OCI-LY1 (cell line): Measurements from ENCODE around the gene ANO3.
"Not testable (repeated sequence)": the region's sequence is repeated elsewhere in the genome, so short reads cannot be mapped to it uniquely, and the experiment has no call there.

Experiments used
- H2AFZ ChIP-seq: fragments of 200-600 bp; sonication (generic), shearing (Covaris generic); 2 replicates; pipeline ENCODE4 v1.6.0; 2014; ENCODE audit warnings: antibody characterized with exemption, mild to moderate bottlenecking, low read length
- H3F3A ChIP-seq: fragments of 200-600 bp; sonication (generic), shearing (Covaris generic); 2 replicates; pipeline ENCODE4 v1.6.0; 2014; ENCODE audit warnings: mild to moderate bottlenecking, antibody characterized with exemption, low read length, moderate library complexity; ENCODE audit not compliant: insufficient read depth
- H3K27ac ChIP-seq: fragments of 200-600 bp; sonication (generic); 2 replicates; pipeline ENCODE4 v1.5.1; 2014; ENCODE audit warnings: low read length, mixed run types, mild to moderate bottlenecking, low read depth; ENCODE audit not compliant: poor library complexity, severe bottlenecking
- H3K27me3 ChIP-seq: fragments of 200-600 bp; sonication (generic); 2 replicates; pipeline ENCODE4 v1.6.0; 2014; ENCODE audit warnings: antibody characterized with exemption, mild to moderate bottlenecking, low read length, moderate library complexity; ENCODE audit not compliant: insufficient read depth
- H3K36me3 ChIP-seq: fragments of 200-600 bp; sonication (generic); 2 replicates; pipeline ENCODE4 v1.6.1; 2014; ENCODE audit warnings: mild to moderate bottlenecking, antibody characterized with exemption, low read length, moderate library complexity, mixed read lengths; ENCODE audit not compliant: insufficient read depth
- H3K4me1 ChIP-seq: fragments of 200-600 bp; sonication (generic); 2 replicates; pipeline ENCODE4 v1.5.1; 2014; ENCODE audit warnings: mild to moderate bottlenecking, low read length, moderate library complexity; ENCODE audit not compliant: insufficient read depth, severe bottlenecking
- H3K4me2 ChIP-seq: fragments of 200-600 bp; sonication (generic), shearing (Covaris generic); 2 replicates; pipeline ENCODE4 v1.6.1; 2014; ENCODE audit warnings: low read length
- H3K4me3 ChIP-seq: fragments of 200-600 bp; sonication (generic); 2 replicates; pipeline ENCODE4 v1.5.1; 2014; ENCODE audit warnings: low read length, low read depth, mild to moderate bottlenecking, mixed read lengths; ENCODE audit not compliant: poor library complexity, severe bottlenecking
- H3K79me2 ChIP-seq: fragments of 200-600 bp; shearing (Covaris generic); 2 replicates; pipeline ENCODE4 v1.6.1; 2016; ENCODE audit warnings: mixed run types, low read length, mixed read lengths; ENCODE audit not compliant: insufficient read depth
- H3K9ac ChIP-seq: fragments of 200-600 bp; sonication (generic), shearing (Covaris generic); 2 replicates; pipeline ENCODE4 v1.6.1; 2014; ENCODE audit warnings: mild to moderate bottlenecking, low read length, mixed read lengths
- H3K9me2 ChIP-seq: fragments of 200-600 bp; sonication (generic), shearing (Covaris generic); 2 replicates; pipeline ENCODE4 v1.6.1; 2014; ENCODE audit warnings: low read depth, mild to moderate bottlenecking, low read length, mixed read lengths
- H3K9me3 ChIP-seq: fragments of 200-600 bp; shearing (Covaris generic); 2 replicates; pipeline ENCODE4 v1.6.1; 2014; ENCODE audit warnings: low read length, mixed read lengths
- H4K20me1 ChIP-seq: fragments of 200-600 bp; sonication (generic), shearing (Covaris generic); 2 replicates; pipeline ENCODE4 v1.6.0; 2016; ENCODE audit warnings: mild to moderate bottlenecking, low read length; ENCODE audit not compliant: insufficient read depth
- CTCF ChIP-seq: fragments of 200-600 bp; sonication (generic), shearing (Covaris generic); IDR thresholded peaks from 2 replicates; pipeline ENCODE4 v1.5.1; 2017; ENCODE audit warnings: mild to moderate bottlenecking, antibody characterized with exemption, low read length, moderate library complexity, mixed read lengths
- EZH2 ChIP-seq: fragments of 200-600 bp; sonication (generic), shearing (Covaris generic); IDR thresholded peaks from 2 replicates; pipeline ENCODE4 v1.8.0; 2017; ENCODE audit warnings: borderline replicate concordance, mixed run types, mild to moderate bottlenecking, antibody characterized with exemption, low read length, moderate library complexity, mixed read lengths

ANO3 gene

GRCh38 chr11:26587073-26587472 lies 255.1 kb downstream of the ANO3 start:
- H3F3A ChIP-seq, result no peaks in the 10 kb centered on the region
- H3K4me1 ChIP-seq, result no peaks in the 10 kb centered on the region
- H3K4me2 ChIP-seq, result no peak overlapping the region
- H3K9me3 ChIP-seq, result no peaks in the 10 kb centered on the region
- H3K9me2 ChIP-seq, result no peaks in the 10 kb centered on the region
- no peak overlapping the region for H3K4me3 ChIP-seq
- no peaks in the 10 kb centered on the region for H4K20me1 ChIP-seq
- no peak overlapping the region for H3K9ac ChIP-seq
- H3K79me2 ChIP-seq, result no peaks in the 10 kb centered on the region
- H3K36me3 ChIP-seq, result no peaks in the 10 kb centered on the region
- TF ChIP-seq EZH2, result no peak
- TF ChIP-seq CTCF, result no peak
- no peak overlapping the region for H3K27ac ChIP-seq
- H2AFZ ChIP-seq, result no peak overlapping the region
- no peaks in the 10 kb centered on the region for H3K27me3 ChIP-seq

GRCh38 chr11:26593691-26594090 lies 261.8 kb downstream of the ANO3 start:
- TF ChIP-seq CTCF (no peak), EZH2 (no peak)
- no peaks in the 10 kb centered on the region for H4K20me1 ChIP-seq
- no peak overlapping the region for H3K27ac ChIP-seq

GRCh38 chr11:26595207-26595865 lies 263.4 kb downstream of the ANO3 start:
- H2AFZ ChIP-seq, H3F3A ChIP-seq, H3K36me3 ChIP-seq, H3K27ac ChIP-seq, H3K4me2 ChIP-seq, H3K4me1 ChIP-seq, H3K9me3 ChIP-seq, H3K9me2 ChIP-seq, H4K20me1 ChIP-seq, H3K27me3 ChIP-seq, H3K9ac ChIP-seq, H3K79me2 ChIP-seq, H3K4me3 ChIP-seq: not testable (repeated sequence)

More at GRCh38 chr11:26593691-26594090, 261.8 kb downstream of the ANO3 start:
- no peaks in the 10 kb centered on the region for H3K36me3 ChIP-seq
- H3K79me2 ChIP-seq, result no peaks in the 10 kb centered on the region
- H2AFZ ChIP-seq, result no peak overlapping the region
- no peak overlapping the region for H3K9ac ChIP-seq
- H3K27me3 ChIP-seq, result no peaks in the 10 kb centered on the region
- H3K4me1 ChIP-seq, result no peaks in the 10 kb centered on the region
- H3K9me2 ChIP-seq, result no peaks in the 10 kb centered on the region
- H3K4me2 ChIP-seq, result no peak overlapping the region
- H3F3A ChIP-seq, result no peaks in the 10 kb centered on the region
- no peak overlapping the region for H3K4me3 ChIP-seq
- H3K9me3 ChIP-seq, result no peaks in the 10 kb centered on the region

GRCh38 chr11:26597049-26597689 lies 265.2 kb downstream of the ANO3 start:
- H2AFZ ChIP-seq, H3K4me2 ChIP-seq, H3K27me3 ChIP-seq, H3K9me2 ChIP-seq, H3K9ac ChIP-seq, H3K27ac ChIP-seq, H3K36me3 ChIP-seq, H3K79me2 ChIP-seq, H3K4me3 ChIP-seq, H3K9me3 ChIP-seq, H3K4me1 ChIP-seq, H3F3A ChIP-seq, H4K20me1 ChIP-seq: not testable (repeated sequence)
